DND-41 (cell line): ENCODE data around the gene RUVBL1.

Experiments used
- EZH2 ChIP-seq: IDR thresholded peaks from 3 replicates; pipeline ENCODE4 v1.6.1; 2012; ENCODE audit warnings: borderline replicate concordance, low read depth, mild to moderate bottlenecking, moderate library complexity, low read length, inconsistent platforms; ENCODE audit not compliant: severe bottlenecking
- TF ChIP-seq, protein P1 (sequence below): IDR thresholded peaks from 2 replicates; pipeline ENCODE4 v1.5.1; 2012; ENCODE audit warnings: borderline replicate concordance, low read length, moderate library complexity, mild to moderate bottlenecking; ENCODE audit not compliant: poor library complexity, severe bottlenecking; ENCODE audit errors: extremely low read depth

DNA sequence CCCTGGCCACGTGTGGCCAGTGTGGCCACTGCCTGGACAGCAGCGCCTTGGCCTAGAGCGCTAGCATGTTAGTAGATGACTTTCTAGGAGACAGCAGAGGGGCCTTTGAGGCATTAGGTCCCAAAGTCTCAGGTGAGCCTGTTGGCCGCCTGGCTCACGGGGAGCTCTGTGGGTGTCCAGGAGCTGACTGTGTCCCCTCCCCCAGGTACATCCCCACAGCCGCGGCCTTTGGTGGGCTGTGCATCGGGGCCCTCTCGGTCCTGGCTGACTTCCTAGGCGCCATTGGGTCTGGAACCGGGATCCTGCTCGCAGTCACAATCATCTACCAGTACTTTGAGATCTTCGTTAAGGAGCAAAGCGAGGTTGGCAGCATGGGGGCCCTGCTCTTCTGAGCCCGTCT, 54.3 kb downstream of the RUVBL1 start:
- TF ChIP-seq, protein P1, sequence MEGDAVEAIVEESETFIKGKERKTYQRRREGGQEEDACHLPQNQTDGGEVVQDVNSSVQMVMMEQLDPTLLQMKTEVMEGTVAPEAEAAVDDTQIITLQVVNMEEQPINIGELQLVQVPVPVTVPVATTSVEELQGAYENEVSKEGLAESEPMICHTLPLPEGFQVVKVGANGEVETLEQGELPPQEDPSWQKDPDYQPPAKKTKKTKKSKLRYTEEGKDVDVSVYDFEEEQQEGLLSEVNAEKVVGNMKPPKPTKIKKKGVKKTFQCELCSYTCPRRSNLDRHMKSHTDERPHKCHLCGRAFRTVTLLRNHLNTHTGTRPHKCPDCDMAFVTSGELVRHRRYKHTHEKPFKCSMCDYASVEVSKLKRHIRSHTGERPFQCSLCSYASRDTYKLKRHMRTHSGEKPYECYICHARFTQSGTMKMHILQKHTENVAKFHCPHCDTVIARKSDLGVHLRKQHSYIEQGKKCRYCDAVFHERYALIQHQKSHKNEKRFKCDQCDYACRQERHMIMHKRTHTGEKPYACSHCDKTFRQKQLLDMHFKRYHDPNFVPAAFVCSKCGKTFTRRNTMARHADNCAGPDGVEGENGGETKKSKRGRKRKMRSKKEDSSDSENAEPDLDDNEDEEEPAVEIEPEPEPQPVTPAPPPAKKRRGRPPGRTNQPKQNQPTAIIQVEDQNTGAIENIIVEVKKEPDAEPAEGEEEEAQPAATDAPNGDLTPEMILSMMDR, result no peak
- TF ChIP-seq EZH2, result no peak
